Measurements from ENCODE around the gene PALM3. TPM values are rescaled to one million over a fixed set of nuclear protein-coding genes. Genes with fewer than 3 reads are reported as not detected.

PALM3 gene
- total RNA-seq, 1 experiment from 2014 or later: not detected

DNA sequence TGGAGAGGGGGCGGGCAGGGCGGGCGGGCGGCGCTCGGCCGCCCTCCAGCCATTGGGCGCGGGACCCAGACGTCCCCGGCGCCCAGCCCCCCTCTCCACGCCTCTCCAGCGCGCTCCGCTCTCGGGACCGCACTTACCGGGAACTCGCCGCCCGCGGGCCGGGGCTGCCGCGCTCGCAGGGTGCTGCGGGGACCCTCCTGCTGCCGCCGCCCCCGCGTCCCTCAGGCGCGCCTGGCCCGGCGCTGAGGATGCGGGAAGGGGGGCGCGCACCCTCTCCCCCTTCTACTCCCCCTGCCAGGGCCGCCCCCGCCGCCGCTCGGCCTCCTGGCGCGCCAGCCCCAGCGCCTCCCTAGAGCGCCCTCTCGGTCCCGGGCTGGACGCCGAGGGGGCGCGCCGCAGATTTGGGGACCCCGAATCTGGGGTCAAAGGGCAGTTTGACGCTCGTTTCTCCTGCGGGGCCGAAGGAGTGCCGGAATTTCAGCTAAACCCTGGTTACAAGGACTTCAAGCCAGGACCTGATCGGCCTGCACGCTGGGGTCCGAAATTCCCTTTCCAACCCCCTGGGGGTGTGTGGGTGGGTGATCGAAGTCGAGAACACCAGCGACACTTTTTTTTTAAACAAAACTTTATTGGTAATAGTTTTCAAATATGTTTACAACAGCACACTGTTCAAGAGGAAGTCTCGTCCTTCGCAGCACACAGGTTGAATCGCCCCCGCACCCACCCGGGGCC lies 29.4 kb upstream of the PALM3 start:
- in situ Hi-C loops (cut with HindIII; ENCODE audit: low pct_unique_long_range_greater_than_20kb, low sequenced_read_pairs): no loop called here
- DNase-seq (ENCODE audit: low read depth, low spot score): peak; percentile 25

DNA sequence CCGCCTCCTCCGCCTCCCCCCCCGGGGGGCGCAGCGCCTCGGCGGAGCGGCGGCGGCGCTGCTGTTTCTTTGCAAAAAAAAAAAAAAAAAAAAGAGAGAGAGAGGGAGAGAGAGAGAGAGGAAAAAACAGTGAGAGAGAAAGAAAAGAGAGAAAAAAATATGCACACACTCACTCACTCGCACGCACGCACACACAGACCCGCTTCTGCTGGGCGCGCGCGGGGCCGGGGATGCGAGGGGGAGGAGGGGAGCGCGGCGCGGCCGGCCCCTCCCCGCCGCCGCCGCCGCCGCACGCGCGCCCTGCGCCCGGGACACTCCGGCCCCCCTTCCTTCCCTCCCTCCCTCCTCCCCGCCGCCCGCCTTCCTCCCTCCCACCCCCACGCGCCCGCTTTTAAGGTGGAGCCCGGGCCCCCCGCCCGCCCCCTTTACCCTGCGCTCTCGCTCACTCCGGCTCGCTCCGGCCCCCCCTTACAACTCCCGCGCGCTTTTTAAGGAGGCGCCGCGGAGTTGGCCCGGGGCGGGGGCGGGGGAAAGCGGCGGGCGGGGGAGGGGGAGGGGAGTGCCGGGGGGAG lies 28.7 kb upstream of the PALM3 start, which contains the start of gene SAMD1:
Gene SAMD1, minus strand, starts transcription at position 243 of the 572 bp plus-strand sequence.
- in situ Hi-C loops (cut with HindIII; ENCODE audit: low pct_unique_long_range_greater_than_20kb, low sequenced_read_pairs): no loop called here
- peak; percentile 72 for DNase-seq (ENCODE audit: low read depth, low spot score)

DNA sequence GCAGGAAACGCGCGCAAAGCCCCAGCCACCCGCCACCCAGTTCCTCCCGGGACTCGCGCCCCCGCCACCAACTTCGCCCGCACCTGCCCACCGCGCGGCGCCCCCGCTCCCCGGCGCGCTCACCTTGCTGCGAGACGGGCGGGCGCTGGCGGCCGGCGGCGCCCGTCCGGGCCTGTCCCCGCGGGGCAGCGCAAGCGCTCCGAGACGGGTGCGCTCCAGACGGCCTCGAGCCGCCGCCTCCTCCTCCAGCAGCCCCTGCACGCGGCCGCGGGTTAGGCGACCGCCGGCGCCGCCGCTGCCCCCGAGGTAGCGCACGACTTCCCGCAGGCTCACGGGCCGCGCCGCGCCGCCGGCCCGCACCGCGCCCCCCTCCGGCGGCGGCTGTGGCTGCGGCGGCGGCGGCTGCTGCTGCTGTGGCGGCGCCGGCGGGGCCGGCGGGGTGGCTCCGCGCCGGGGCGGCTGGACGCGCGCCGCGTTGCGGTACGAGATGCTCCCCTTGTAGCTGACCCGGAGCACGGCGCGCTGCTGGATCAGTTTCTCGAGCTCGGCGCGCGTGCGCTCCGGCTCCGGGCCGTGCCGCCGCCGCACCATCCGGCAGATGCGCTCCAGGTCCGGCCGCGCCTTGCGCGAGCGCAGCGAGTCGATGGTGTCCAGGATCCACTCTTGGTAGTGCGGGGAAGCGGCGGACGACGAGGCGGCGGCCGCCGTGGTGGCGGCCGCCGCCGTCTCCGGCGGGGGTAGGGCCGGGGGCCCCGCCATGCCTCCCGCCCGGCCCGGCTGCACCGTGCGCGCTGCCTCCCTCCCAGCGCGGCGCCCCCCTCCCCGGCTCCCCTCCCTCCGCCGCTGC lies 28.0 kb upstream of the PALM3 start:
- in situ Hi-C loops (cut with HindIII; ENCODE audit: low pct_unique_long_range_greater_than_20kb, low sequenced_read_pairs): no loop called here
- peak; percentile 33 for DNase-seq (ENCODE audit: low read depth, low spot score)

DNA sequence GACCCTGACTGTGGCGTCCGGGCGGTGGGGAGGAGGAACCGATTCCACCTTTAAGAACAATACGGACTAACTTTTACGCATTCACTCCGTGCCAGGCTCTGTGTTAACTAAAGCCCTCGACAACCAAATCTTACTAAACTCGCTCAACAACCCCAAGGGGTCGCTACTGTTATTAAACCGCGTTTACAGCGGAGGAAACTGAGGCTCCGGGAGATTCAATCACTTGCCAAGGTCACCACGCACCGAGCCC lies 27.5 kb upstream of the PALM3 start:
- DNase-seq (ENCODE audit: low read depth, low spot score): no peak
- in situ Hi-C loops (cut with HindIII; ENCODE audit: low pct_unique_long_range_greater_than_20kb, low sequenced_read_pairs): no loop called here

DNA sequence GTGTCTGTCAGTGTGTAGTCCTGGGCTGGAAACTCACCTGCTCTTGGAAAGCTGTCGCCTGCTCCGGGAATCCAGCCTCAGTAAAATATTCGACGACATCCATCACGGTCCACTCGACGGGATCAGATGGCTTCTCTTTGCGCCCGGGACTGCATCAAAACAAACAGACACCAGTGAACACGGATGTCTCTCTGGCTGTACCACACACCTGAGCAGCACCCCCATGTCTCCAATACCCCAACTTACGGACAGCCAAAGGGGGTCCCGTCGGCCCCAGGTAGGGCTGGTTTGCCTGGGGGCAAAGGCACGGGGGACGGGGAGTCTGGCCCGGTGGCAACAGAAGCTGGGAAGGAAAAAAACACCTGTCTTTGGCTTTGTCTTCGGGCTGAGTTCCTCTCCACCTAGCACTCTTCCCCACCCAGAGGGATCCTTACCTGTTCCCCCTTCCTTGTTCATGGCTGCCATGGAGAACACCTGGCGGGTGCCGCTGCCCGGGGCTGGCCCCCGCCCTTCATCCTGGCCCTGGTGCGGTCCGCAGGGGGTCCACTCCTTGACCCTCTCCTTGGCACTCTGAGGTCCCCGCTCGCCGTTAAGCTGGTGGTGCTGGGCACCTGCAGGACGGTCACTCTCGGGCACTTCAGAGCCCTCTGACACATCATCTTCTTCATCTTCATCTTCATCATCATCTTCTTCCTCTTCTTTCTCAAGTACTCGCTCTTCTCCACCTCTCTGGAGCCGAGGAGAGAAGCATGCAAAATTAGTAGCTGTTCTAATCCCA lies 26.9 kb upstream of the PALM3 start:
- in situ Hi-C loops (cut with HindIII; ENCODE audit: low pct_unique_long_range_greater_than_20kb, low sequenced_read_pairs): no loop called here
- no peak for DNase-seq (ENCODE audit: low read depth, low spot score)

DNA sequence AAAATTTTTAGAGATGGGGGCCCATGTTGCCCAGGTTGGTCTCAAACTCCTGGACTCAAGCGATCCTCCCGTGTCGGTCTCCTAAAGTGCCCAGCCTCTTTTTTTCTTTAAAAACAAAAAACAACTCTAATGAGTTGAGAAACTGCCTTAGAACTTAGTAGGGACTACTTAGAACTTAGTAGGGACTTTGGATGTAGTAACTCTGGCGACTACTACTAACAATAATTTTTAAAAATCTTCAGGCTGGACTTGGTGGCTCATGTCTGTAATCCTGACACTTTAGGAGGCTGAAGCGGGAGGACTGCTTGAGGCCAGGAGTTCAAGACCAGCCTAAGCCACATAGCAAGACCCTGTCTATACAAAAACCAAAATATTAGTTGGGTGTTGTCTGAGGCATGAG lies 24.2 kb upstream of the PALM3 start:
- in situ Hi-C loops (cut with HindIII; ENCODE audit: low pct_unique_long_range_greater_than_20kb, low sequenced_read_pairs): no loop called here
- DNase-seq (ENCODE audit: low read depth, low spot score): no peak

DNA sequence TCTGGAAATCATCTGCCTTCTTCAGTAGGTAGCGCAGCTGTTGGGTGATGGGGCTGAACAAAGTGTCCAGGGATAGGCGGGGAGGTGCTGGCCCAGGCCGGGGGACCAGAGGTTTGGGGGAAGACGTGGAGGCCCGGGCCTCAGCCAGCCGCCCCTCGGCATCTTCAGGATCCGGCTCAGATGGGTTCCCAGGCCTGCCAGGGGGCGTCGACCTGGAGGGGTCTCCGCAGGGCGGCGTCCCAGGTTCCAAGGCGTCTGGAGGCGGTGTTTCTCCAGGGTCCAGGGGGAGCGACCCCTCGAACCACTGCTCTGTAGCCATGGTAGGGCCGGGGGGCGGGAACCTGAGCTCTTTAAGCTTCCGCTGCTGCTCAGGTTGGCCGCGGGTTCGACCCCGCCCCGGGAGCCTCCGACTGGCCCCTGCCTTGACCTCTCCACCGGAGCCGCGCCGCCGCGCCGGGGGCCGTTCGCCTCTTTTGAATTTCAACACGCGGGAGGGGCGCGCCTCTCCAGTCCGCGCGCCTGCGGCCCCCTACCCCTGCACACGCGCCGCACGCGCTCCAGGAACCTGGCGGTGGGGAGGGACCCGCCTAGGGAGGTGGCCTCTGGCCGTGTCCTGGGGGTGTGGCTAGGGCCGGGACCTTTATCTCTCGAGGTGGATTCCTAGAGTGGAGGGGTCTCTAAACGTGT lies 23.6 kb upstream of the PALM3 start, which contains the start of gene C19orf67:
Gene C19orf67, minus strand, starts transcription at position 475 of the 687 bp plus-strand sequence. Its CDS starts 156 bp downstream, at position 319.
- in situ Hi-C loops (cut with HindIII; ENCODE audit: low pct_unique_long_range_greater_than_20kb, low sequenced_read_pairs): no loop called here
- DNase-seq (ENCODE audit: low read depth, low spot score): no peak

DNA sequence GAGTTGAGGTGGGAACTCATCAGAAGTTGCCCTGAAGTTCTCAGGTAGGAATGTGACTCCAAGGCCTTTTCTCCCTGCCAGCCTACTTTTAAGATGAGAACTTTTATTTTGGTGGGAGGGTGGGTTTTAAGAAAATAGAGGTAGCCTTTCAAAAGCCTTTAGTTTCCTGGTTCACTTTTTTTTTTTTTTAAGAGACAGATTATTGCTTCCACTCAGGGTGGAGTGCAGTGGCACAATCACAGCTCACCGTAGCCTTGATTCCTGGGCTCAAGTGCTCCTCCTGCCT lies 20.7 kb upstream of the PALM3 start:
- in situ Hi-C loops (cut with HindIII; ENCODE audit: low pct_unique_long_range_greater_than_20kb, low sequenced_read_pairs): no loop called here

DNA sequence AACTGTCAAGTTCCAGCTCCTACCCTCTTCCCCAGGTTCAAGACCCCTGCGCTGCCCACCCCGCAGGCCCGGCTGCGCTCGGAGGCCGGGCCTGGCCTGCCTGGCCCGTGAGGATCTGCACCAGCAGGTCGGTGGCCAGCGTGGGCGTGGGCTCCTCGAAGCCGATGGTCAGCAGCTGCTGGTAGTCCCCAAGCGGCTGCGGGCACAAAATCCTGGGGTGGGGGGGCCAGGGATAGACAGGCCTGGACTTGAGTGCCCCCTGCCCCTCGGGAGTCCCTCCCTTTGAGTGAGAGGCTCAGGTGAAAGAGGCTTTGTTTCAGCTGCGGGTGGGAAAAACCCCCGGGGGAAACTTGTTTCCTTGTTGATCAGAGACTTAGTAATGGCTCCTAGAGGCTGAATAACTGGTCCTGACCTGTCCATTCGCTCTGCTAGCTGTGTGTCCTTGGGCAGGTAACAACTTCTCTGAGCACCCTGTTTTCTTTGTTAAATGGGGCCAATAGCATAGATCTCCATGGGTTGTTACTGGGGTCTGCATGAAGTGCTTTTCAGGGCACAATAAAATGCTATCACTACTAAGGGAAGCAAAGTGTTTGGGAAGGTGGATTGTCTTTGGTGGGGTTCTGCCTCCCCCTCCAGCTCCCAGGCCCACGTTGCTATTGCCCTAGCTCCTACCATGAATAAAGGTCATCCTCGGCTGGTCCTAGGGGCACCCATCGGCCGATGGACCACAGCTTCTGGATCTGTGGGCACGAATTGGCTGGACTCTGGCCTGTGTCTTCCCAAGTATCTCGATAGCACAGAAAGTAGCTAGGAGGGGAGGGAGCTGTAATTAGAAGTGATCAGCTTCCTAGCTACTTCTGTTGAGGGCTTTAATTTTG lies 20.2 kb upstream of the PALM3 start:
- in situ Hi-C loops (cut with HindIII; ENCODE audit: low pct_unique_long_range_greater_than_20kb, low sequenced_read_pairs): no loop called here
- no peak for DNase-seq (ENCODE audit: low read depth, low spot score)

More for the DNA sequence above, 20.7 kb upstream of the PALM3 start:
- no peak for DNase-seq (ENCODE audit: low read depth, low spot score)

DNA sequence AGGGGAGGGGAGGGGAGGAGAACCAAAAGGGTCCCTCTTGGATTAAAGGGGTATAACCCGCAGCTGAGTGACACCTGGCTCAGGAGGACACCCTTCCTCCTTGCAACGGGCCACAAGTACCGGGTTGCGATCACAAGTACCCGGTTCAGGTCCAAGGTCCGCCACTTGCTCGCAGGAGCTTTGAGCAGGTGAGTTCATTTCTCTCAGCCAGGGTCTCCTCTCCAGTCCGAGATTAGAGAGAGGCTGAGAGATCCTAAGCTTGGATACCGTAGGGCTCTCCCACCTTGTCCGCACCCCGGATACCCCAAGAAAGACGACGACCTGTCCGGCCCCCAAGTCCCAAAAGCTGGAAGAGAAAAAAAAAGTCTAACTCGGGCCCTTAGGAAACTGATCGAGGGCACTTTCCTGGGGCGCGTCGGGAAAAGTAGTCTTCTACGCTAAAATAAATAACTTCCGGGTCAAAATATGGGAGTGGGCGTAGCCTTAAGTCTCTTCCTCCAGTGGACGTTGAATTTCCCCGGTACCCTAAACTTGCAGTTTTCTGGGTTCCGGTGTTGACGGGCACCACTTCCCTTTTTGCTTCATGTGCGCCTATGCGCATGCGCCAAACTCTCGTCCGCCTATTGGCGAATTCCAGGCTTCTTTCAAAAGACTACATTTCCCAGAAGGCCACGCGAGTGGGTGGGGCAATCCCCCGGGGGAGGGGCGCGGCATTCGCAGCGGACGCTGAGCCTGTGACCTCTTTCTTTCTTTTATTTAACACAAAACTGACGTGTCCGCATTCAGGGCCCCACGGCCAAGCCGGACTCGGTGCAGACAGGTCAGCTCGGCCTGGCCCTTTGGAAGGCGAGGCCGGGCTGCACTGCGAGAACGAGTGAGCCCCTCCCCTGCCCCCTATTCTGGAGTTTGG lies 19.3 kb upstream of the PALM3 start:
- in situ Hi-C loops (cut with HindIII; ENCODE audit: low pct_unique_long_range_greater_than_20kb, low sequenced_read_pairs): no loop called here
- peak; percentile 98 for DNase-seq (ENCODE audit: low read depth, low spot score)

DNA sequence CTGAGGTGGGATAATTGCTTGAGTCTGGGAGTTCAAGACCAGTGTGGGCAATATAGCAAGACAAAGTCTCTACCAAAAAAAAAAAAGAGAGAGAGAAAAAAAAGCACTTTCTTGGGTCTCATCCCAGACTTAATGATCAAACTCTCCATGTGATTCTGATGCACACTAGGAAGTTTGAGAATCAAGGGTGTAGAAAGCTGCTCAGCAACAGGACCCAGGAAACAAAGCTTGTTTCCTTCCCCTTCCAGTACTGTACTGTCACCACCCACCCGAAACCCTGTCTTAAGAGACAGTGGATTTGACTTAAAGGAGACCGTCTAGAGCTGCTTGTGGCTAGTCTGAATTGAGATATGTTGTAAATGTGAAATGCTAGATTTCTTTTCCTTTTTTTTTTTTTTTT lies 16.5 kb upstream of the PALM3 start:
- no peak for DNase-seq (ENCODE audit: low read depth, low spot score)
- in situ Hi-C loops (cut with HindIII; ENCODE audit: low pct_unique_long_range_greater_than_20kb, low sequenced_read_pairs): no loop called here

DNA sequence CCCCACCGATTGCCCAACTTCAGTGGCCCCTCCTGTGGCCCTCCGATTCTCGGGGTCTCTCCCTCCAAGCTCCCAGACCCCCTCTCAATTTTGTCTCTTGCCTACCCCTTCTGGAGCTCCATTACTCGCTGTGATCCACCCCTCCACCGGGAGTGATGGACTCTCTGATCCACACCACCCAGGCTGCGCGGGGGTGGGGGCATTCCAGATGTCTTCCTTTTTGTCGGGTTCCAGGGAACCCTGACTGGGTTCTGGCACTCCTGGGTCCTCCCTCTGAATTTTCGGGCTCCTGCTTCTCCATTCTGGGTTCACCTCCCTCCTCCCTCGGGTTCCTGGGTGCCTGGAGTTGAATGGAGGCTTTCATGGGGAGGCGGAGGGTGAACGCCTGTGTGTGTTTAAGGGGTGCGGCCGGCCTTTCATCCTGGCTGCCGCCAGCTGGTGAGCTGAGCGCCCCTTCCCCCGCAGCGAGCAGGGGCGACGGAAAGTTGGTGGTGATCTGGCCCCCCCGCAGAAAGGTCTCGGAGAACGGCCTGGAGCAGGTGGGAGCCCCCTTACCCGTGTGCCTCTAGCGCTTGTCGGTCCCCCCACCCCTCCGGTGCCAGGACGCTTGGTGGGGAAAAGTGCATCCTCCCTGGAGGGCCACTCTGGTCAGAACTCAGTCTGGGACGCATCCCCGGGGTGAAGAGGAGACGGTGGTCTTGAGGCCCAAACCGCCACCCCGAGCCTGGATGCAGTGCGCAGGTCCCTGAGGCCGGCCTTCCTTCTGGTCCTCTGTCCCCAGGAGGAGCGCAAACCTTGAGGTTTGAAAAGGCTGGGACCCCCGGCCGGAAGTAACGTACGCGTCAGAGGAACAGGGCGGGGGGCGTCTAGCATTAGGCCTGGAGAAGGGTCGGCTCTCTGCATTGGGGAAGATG lies 12.3 kb upstream of the PALM3 start:
- no peak for DNase-seq (ENCODE audit: low read depth, low spot score)
- in situ Hi-C loops (cut with HindIII; ENCODE audit: low pct_unique_long_range_greater_than_20kb, low sequenced_read_pairs): no loop called here

DNA sequence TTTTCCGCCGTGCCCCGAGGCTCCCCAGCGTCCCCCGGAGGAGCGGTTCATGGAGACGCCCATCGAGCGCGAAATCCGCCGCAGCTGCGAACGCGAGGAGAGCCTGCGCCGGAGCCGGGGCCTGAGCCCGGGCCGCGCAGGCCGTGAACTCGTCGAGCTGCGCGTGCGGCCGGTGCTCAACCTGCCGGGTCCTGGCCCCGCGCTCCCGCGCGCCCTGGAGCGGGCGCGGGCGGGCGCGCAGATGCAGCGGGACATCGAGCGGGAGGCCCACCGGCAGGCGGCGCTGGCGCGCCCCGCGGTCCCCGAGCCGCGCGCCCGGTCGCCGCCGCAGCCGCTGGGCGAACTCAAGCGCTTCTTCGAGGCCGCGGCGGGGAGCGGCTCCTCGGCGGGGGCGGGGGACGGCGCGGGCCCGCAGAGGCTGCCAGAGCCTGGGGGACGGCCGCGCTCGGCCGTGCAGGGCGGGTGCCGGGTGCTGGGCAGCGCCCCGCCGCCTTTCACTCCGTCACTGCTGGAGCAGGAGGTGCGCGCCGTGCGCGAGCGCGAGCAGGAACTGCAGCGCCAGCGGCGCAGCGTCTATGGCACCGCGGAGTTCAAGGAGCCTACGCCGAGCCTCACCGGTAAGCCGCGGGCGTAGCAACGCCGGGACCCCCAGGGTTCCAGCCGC lies 11.5 kb upstream of the PALM3 start:
- DNase-seq (ENCODE audit: low read depth, low spot score): peak; percentile 58
- in situ Hi-C loops (cut with HindIII; ENCODE audit: low pct_unique_long_range_greater_than_20kb, low sequenced_read_pairs): no loop called here

DNA sequence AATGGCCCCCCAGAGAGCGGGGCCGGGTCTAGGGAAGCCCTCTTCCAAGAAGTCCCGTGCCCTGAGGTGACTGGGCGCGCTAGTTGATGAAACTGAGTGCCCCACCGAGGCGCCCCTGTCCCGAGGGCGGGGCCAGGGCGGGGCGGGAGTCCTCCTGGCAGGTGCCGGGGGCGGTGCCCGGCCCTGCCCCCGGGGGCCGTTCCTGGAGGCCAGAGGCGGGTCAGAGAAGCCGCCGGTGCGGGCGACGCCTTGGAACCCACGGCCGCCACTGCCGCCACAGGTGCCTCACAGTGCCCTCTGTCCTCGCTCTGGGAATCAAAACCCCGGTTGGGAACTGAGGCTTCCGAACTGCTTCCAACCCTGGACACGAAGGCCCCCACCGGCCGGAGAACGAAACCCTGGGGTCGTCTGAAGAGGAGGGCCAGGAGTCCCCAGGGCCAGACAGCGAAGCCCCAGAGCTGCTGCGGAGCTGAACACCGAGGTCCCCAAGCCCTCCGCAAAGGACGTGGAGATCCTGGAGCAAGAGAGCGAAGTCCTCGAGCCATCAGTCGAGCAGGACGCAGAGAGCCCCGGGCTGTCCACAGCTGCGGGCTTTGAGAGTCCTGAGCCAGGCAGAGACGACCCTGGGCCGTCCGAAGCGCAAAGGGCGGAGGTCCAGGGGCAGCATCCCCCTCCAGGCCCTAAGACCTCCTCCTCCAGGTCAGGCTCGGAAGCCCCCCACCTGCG lies 10.8 kb upstream of the PALM3 start, which contains the start of gene MISP3:
Gene MISP3, plus strand, starts transcription at position 252 of the 726 bp plus-strand sequence. CDS start 524 bp downstream, outside the sequence.
- in situ Hi-C loops (cut with HindIII; ENCODE audit: low pct_unique_long_range_greater_than_20kb, low sequenced_read_pairs): no loop called here
- DNase-seq (ENCODE audit: low read depth, low spot score): no peak
